Activated naive CD4-positive, alpha-beta T cell treated with Interleukin-2 at 50 U/mL for 16 hours (primary cell): ENCODE measurements around the gene LEF1.

ENCODE experiments used
- DNase-seq: peaks from one replicate; pipeline ENCODE4 v3.0.0-alpha.2; 2020

Gene LEF1

GRCh38 chr4:108146819-108147218 lies 21.9 kb downstream of the LEF1 start:
- DNase-seq, result no peak

- no peak for DNase-seq
These were observed 22.4 kb downstream of the LEF1 start for GRCh38 chr4:108146336-108146735.

GRCh38 chr4:108144451-108144850 lies 24.3 kb downstream of the LEF1 start:
- peak; percentile 30 for DNase-seq

GRCh38 chr4:108143515-108143914 lies 25.2 kb downstream of the LEF1 start:
- DNase-seq, result no peak

GRCh38 chr4:108142870-108143269 lies 25.9 kb downstream of the LEF1 start:
- DNase-seq, result no peak

GRCh38 chr4:108141213-108141950 lies 27.4 kb downstream of the LEF1 start:
- no peak for DNase-seq

- no peak for DNase-seq
These were observed 28.4 kb downstream of the LEF1 start for GRCh38 chr4:108140328-108140727.

GRCh38 chr4:108139089-108139488 lies 29.6 kb downstream of the LEF1 start:
- no peak for DNase-seq

- DNase-seq, result no peak
These were observed 33.1 kb downstream of the LEF1 start for GRCh38 chr4:108135549-108136209.

GRCh38 chr4:108130955-108131354 lies 37.8 kb downstream of the LEF1 start:
- no peak for DNase-seq

GRCh38 chr4:108129196-108129595 lies 39.5 kb downstream of the LEF1 start:
- DNase-seq, result no peak

- no peak for DNase-seq
These were observed 41.9 kb downstream of the LEF1 start for GRCh38 chr4:108126806-108127205.

GRCh38 chr4:108120789-108121188 lies 47.9 kb downstream of the LEF1 start:
- no peak for DNase-seq

GRCh38 chr4:108119199-108119800 lies 49.4 kb downstream of the LEF1 start:
- DNase-seq, result no peak

- peak; percentile 33 for DNase-seq
These were observed 50.2 kb downstream of the LEF1 start for GRCh38 chr4:108118505-108118904.

GRCh38 chr4:108117418-108118182 lies 51.1 kb downstream of the LEF1 start:
- no peak for DNase-seq

- DNase-seq, result peak; percentile 41
These were observed 52.1 kb downstream of the LEF1 start for GRCh38 chr4:108116423-108117168.

GRCh38 chr4:108115168-108115526 lies 53.6 kb downstream of the LEF1 start:
- no peak for DNase-seq

- DNase-seq, result no peak
These were observed 54.2 kb downstream of the LEF1 start for GRCh38 chr4:108114503-108114902.

- peak; percentile 46 for DNase-seq
These were observed 55.5 kb downstream of the LEF1 start for GRCh38 chr4:108113229-108113628.

- no peak for DNase-seq
These were observed 57.0 kb downstream of the LEF1 start for GRCh38 chr4:108111781-108112180.

- DNase-seq, result no peak
These were observed 58.3 kb downstream of the LEF1 start for GRCh38 chr4:108110450-108110849.

- no peak for DNase-seq
These were observed 58.7 kb downstream of the LEF1 start for GRCh38 chr4:108109997-108110416.
